GM10847 (cell line): ENCODE measurements around the gene NKAIN2.

Source experiments
- POLR2A ChIP-seq: IDR thresholded peaks from 2 replicates; pipeline ENCODE4 v1.6.1; 2011; ENCODE audit not compliant: insufficient read length; ENCODE audit errors: extremely low read depth

NKAIN2 gene

GRCh38 chr6:124056407-124057334 lies 253.0 kb downstream of the NKAIN2 start:
- no peak for TF ChIP-seq POLR2A

GRCh38 chr6:124057461-124057860 lies 253.8 kb downstream of the NKAIN2 start:
- TF ChIP-seq POLR2A: no peak

GRCh38 chr6:124064317-124065113 lies 260.9 kb downstream of the NKAIN2 start:
- TF ChIP-seq POLR2A: no peak

- TF ChIP-seq POLR2A: no peak
Measured at GRCh38 chr6:124066269-124066668, 262.6 kb downstream of the NKAIN2 start.

- no peak for TF ChIP-seq POLR2A
Measured at GRCh38 chr6:124066946-124067552, 263.4 kb downstream of the NKAIN2 start.

GRCh38 chr6:124069230-124069950 lies 265.7 kb downstream of the NKAIN2 start:
- TF ChIP-seq POLR2A: no peak

- no peak for TF ChIP-seq POLR2A
Measured at GRCh38 chr6:124073021-124073420, 269.4 kb downstream of the NKAIN2 start.

GRCh38 chr6:124073820-124074587 lies 270.3 kb downstream of the NKAIN2 start:
- no peak for TF ChIP-seq POLR2A

- TF ChIP-seq POLR2A: no peak
Measured at GRCh38 chr6:124074606-124075005, 270.9 kb downstream of the NKAIN2 start.

GRCh38 chr6:124076336-124077048 lies 272.8 kb downstream of the NKAIN2 start:
- TF ChIP-seq POLR2A: no peak

- TF ChIP-seq POLR2A: no peak
Measured at GRCh38 chr6:124078169-124078568, 274.5 kb downstream of the NKAIN2 start.

GRCh38 chr6:124080483-124080882 lies 276.8 kb downstream of the NKAIN2 start:
- no peak for TF ChIP-seq POLR2A

GRCh38 chr6:124090491-124090890 lies 286.8 kb downstream of the NKAIN2 start:
- no peak for TF ChIP-seq POLR2A

- TF ChIP-seq POLR2A: no peak
Measured at GRCh38 chr6:124099520-124099919, 295.9 kb downstream of the NKAIN2 start.
